Epithelial cell of esophagus (primary cell): Measurements from ENCODE around the gene RPL18.

Experiments used
- DNase-seq: peaks from one replicate; pipeline ENCODE4 v3.0.0; 2010; ENCODE audit warnings: low read depth
- H3K4me3 ChIP-seq: 2 replicates; pipeline ENCODE4 v1.5.1; 2011; ENCODE audit warnings: mild to moderate bottlenecking, low read length, control low read depth
- CTCF ChIP-seq: IDR thresholded peaks from 2 replicates; pipeline ENCODE4 v1.5.1; 2011; ENCODE audit warnings: low read depth, mild to moderate bottlenecking, low read length, control low read depth, inconsistent platforms; ENCODE audit not compliant: insufficient read depth; ENCODE audit errors: missing control alignments

Gene RPL18

GRCh38 chr19:48573163-48573505 lies 45.8 kb downstream of the RPL18 start:
- TF ChIP-seq CTCF = no peak
- no peak overlapping the region for H3K4me3 ChIP-seq
- no peak for DNase-seq

GRCh38 chr19:48571378-48572162 lies 47.4 kb downstream of the RPL18 start:
- no peak for TF ChIP-seq CTCF
- H3K4me3 ChIP-seq = no peak overlapping the region
- DNase-seq = no peak

- TF ChIP-seq CTCF = no peak
- no peak overlapping the region for H3K4me3 ChIP-seq
- DNase-seq = no peak
Measured at GRCh38 chr19:48569814-48570213, 49.2 kb downstream of the RPL18 start.

- no peak for TF ChIP-seq CTCF
- peak; percentile 86 for DNase-seq
- no peak overlapping the region for H3K4me3 ChIP-seq
Measured at GRCh38 chr19:48568345-48568886, 50.6 kb downstream of the RPL18 start.
